GM12801 (cell line): ENCODE measurements around the gene FLVCR2.

Source experiments
- CTCF ChIP-seq: IDR thresholded peaks from one replicate; pipeline ENCODE4 v1.5.1; 2011; ENCODE audit warnings: control low read depth; ENCODE audit not compliant: insufficient read length; ENCODE audit errors: extremely low read depth

The FLVCR2 gene

GRCh38 chr14:75672605-75673192 lies 94.3 kb downstream of the FLVCR2 start:
- TF ChIP-seq CTCF: no peak

GRCh38 chr14:75673345-75674035 lies 95.1 kb downstream of the FLVCR2 start:
- no peak for TF ChIP-seq CTCF

GRCh38 chr14:75675265-75675960 lies 97.0 kb downstream of the FLVCR2 start:
- TF ChIP-seq CTCF: no peak

GRCh38 chr14:75685910-75686309 lies 107.5 kb downstream of the FLVCR2 start:
- TF ChIP-seq CTCF: no peak

- TF ChIP-seq CTCF: no peak
Observed at GRCh38 chr14:75689012-75689411, 110.6 kb downstream of the FLVCR2 start.

- TF ChIP-seq CTCF: no peak
Observed at GRCh38 chr14:75690010-75690409, 111.6 kb downstream of the FLVCR2 start.

GRCh38 chr14:75697386-75697785 lies 119.0 kb downstream of the FLVCR2 start:
- no peak for TF ChIP-seq CTCF
